ENCODE measurements around the gene MITF. TPM values are rescaled to one million over a fixed set of nuclear protein-coding genes. Genes with fewer than 3 reads are reported as not detected.

MITF gene
- total RNA-seq, 1 donor from 2014 or later = not detected

- Mint-ChIP-seq H3K4me3 (no peak overlapping the region), H3K36me3 (ENCODE audit: low read depth) (no peaks in the 10 kb centered on the region), H3K27ac (no peak overlapping the region), H3K27me3 (no peaks in the 10 kb centered on the region), H3K4me1 (no peaks in the 10 kb centered on the region), H3K9me3 (no peaks in the 10 kb centered on the region)
- intact Hi-C loops (cut with micrococcal nuclease) = no loop called here
- DNase-seq (no peak), ATAC-seq (ENCODE audit: low read depth) (no peak)
- ChIA-PET POLR2A (no interaction called here), CTCF (no interaction called here)
- TF ChIP-seq CTCF (IDR thresholded peaks at IDR 0.05) = no peak
These were observed 36.5 kb downstream of the MITF start for GRCh38 chr3:69775751-69776150.

GRCh38 chr3:69776289-69776688 lies 37.0 kb downstream of the MITF start:
- ChIA-PET CTCF (no interaction called here), POLR2A (no interaction called here)
- DNase-seq (no peak), ATAC-seq (ENCODE audit: low read depth) (no peak)
- H3K36me3 Mint-ChIP-seq (ENCODE audit: low read depth) = no peaks in the 10 kb centered on the region
- no peak overlapping the region for H3K4me3 Mint-ChIP-seq
- H3K9me3 Mint-ChIP-seq = no peaks in the 10 kb centered on the region
- H3K27ac Mint-ChIP-seq = no peak overlapping the region
- TF ChIP-seq CTCF (IDR thresholded peaks at IDR 0.05) = no peak
- no peaks in the 10 kb centered on the region for H3K27me3 Mint-ChIP-seq
- no peaks in the 10 kb centered on the region for H3K4me1 Mint-ChIP-seq
- intact Hi-C loops (cut with micrococcal nuclease) = no loop called here

- Mint-ChIP-seq H3K4me1 (no peaks in the 10 kb centered on the region), H3K27me3 (no peaks in the 10 kb centered on the region), H3K36me3 (ENCODE audit: low read depth) (no peaks in the 10 kb centered on the region), H3K9me3 (no peaks in the 10 kb centered on the region), H3K4me3 (no peak overlapping the region), H3K27ac (no peak overlapping the region)
- DNase-seq (no peak), ATAC-seq (ENCODE audit: low read depth) (no peak)
- no peak for TF ChIP-seq CTCF (IDR thresholded peaks at IDR 0.05)
- intact Hi-C loops (cut with micrococcal nuclease) = no loop called here
- ChIA-PET POLR2A (no interaction called here), CTCF (no interaction called here)
These were observed 37.8 kb downstream of the MITF start for GRCh38 chr3:69776920-69777581.

GRCh38 chr3:69777582-69777967 lies 38.3 kb downstream of the MITF start:
- H3K4me3 Mint-ChIP-seq = no peak overlapping the region
- no peaks in the 10 kb centered on the region for H3K27me3 Mint-ChIP-seq
- ChIA-PET CTCF (no interaction called here), POLR2A (no interaction called here)
- no peaks in the 10 kb centered on the region for H3K36me3 Mint-ChIP-seq (ENCODE audit: low read depth)
- H3K9me3 Mint-ChIP-seq = no peaks in the 10 kb centered on the region
- DNase-seq (no peak), ATAC-seq (ENCODE audit: low read depth) (no peak)
- H3K27ac Mint-ChIP-seq = no peak overlapping the region
- no peaks in the 10 kb centered on the region for H3K4me1 Mint-ChIP-seq
- no peak for TF ChIP-seq CTCF (IDR thresholded peaks at IDR 0.05)
- intact Hi-C loops (cut with micrococcal nuclease) = no loop called here

GRCh38 chr3:69781593-69781992 lies 42.3 kb downstream of the MITF start:
- no peak overlapping the region for H3K27ac Mint-ChIP-seq
- ChIA-PET CTCF (no interaction called here), POLR2A (no interaction called here)
- ATAC-seq (ENCODE audit: low read depth) (no peak), DNase-seq (no peak)
- H3K4me1 Mint-ChIP-seq = no peaks in the 10 kb centered on the region
- H3K27me3 Mint-ChIP-seq = peaks cover 3% of the 10 kb centered on the region
- no peak for TF ChIP-seq CTCF (IDR thresholded peaks at IDR 0.05)
- intact Hi-C loops (cut with micrococcal nuclease) = no loop called here
- H3K4me3 Mint-ChIP-seq = no peak overlapping the region
- no peaks in the 10 kb centered on the region for H3K9me3 Mint-ChIP-seq
- H3K36me3 Mint-ChIP-seq (ENCODE audit: low read depth) = no peaks in the 10 kb centered on the region
